ENCODE data around the gene TBC1D12.
"Not testable (repeated sequence)": the region's sequence is repeated elsewhere in the genome, so short reads cannot be mapped to it uniquely, and the experiment has no call there.

TBC1D12 gene

DNA sequence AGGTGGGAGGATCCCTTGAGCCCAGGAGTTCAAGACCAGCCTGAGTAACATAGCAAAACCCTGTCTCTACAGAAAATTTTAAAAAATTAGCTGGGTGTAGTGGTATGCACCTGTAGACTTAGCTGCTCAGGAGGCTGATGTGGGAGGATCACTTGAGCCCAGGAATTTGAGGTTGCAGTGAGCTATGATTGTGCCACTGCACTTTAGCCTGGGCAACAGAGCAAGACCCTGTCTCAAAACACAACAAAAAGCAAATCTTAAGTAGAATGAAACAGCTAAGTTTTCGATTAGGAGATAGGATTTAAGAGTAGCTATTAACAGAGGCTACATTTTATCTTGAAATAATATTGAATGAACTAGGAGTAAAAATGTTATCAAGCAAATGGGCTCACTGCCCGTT is 139.9 kb downstream of the TBC1D12 start:
- DNase-seq = not testable (repeated sequence)

GRCh38 chr10:94545391-94546048 is 143.2 kb downstream of the TBC1D12 start, which contains the start of gene HELLS:
Gene HELLS (plus strand): TSS chr10:94545788. CDS start chr10:94545922, 134 bp downstream.
- peak in 55 of 58 donors; percentile 11 to 82 (median 53) for DNase-seq

DNA sequence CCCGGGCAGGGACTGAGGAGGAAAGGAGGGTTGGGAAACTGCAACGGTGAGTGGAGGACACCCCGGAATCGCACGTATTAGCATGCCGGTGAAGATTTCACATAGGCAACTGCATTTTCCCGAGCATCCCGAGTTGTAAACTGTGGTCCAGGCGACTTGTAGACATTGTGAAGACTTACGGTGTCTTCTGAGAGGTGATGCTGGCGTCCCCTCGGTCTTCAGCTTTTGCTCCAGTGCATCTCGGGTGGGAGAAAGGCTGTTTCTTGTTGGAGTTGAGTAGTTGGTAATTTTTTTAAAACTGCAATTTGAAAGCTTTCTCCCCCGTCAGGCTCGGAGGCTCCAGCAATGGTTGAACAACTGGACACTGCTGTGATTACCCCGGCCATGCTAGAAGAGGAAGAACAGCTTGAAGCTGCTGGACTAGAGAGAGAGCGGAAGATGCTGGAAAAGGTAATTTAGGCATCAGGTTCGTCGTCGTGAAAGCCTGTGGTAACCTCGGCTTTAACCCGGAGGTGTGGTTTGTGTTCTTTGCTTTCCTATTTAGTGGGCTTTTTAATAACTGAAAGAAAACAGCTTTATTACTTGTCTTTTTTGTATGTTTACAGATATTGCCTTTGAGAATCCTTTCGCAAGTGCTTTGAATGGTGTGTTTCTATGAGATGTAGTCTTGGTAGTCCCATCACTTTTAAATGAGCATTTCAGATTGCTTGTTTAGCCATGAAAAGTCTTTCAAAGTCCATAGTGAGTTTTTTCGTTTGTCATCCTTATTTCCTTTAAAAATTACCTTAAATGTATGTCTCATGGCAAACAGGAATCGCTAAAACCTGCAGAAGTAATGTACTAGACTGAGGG is 143.9 kb downstream of the TBC1D12 start:
- peak in 4 of 58 donors; percentile 19 to 45 (median 30) for DNase-seq

DNA sequence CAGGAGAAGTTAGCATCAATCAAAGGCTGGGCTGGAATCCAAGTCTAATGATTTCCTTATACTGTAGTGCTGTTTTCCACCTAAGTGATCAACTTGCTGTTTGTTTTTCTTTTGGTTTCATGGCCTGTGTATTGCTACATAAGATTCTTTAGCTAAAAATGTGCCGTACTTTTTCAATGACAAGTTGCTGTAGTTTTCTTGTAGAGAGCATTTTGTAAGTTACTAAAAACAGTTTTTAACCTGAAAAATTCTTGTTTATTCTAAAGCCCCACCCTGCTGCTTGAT is 144.5 kb downstream of the TBC1D12 start:
- DNase-seq = no peak

DNA sequence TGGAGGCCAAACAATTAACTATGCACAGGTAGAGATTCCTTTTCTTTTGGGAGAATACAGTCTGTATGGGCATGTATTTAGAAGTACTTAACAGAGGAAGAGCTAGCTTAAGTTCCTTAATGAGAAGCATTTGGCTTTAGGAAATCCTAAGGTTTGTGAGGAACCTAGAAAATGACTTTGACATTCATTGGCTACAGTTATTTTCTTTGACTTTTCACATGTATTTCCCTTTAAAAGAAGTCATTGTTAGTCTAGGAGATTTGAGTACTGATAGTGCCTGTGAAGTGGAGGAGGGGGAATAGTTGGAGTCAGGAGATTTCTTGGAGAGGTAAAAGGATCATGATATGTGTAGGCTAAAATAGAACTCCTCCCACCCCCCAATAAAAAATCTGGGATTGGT is 146.9 kb downstream of the TBC1D12 start:
- no peak for DNase-seq

GRCh38 chr10:94567714-94568307 is 165.5 kb downstream of the TBC1D12 start:
- DNase-seq = not testable (repeated sequence)

DNA sequence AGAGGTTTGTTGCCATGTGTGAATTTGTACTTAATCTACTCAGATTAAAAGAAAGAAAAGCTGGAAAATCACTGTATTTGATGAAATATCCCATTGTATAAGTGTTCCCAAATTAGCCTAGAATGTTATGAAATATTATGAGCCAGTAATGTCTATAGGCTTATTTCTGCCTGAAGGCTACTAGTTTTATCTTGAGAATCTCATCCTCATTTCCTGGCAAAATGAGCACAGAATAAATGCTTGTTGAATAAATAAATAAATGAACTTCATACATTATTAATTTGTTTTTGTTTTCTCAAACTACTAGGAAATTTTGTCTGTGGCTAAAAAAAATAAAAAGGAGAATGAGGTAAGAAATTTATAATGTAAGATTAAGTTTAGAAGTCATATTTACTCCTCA is 168.7 kb downstream of the TBC1D12 start:
- DNase-seq = no peak

- DNase-seq = no peak
These were observed 169.2 kb downstream of the TBC1D12 start for GRCh38 chr10:94571528-94571927.

GRCh38 chr10:94578790-94579189 is 176.4 kb downstream of the TBC1D12 start:
- no peak for DNase-seq

DNA sequence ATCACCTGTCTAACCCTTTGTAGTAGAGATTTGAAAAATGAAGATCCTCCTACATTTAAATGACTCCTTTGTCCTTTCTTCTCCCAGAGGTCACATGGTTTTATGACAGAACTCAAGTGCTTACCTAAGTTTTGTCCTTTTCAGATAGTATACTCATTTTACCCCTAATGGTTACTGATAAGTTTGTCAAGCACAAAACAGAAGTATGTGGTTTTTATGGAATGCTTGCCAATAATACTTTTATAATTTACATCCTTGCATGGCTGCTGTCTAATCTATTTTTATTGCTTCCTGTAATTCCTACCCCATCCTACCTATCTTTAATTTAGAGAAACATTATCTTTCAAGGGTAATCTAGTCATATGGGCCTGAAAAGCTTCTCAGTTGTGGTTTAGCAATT is 180.8 kb downstream of the TBC1D12 start:
- DNase-seq = no peak
